VCaP (cell line): ENCODE data around the gene MACROD1.

Experiments used
- H3K27ac ChIP-seq: fragments of 450-650 bp; 2 replicates; pipeline ENCODE4 v1.5.1; 2017
- CTCF ChIP-seq: fragments of 450-650 bp; conservative IDR thresholded peaks from 2 replicates; pipeline ENCODE4 v1.5.1; 2017; ENCODE audit warnings: mild to moderate bottlenecking, moderate library complexity

MACROD1 gene, protein sequence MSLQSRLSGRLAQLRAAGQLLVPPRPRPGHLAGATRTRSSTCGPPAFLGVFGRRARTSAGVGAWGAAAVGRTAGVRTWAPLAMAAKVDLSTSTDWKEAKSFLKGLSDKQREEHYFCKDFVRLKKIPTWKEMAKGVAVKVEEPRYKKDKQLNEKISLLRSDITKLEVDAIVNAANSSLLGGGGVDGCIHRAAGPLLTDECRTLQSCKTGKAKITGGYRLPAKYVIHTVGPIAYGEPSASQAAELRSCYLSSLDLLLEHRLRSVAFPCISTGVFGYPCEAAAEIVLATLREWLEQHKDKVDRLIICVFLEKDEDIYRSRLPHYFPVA

GRCh38 chr11:64165842-64166635 lies at the start of gene MACROD1:
MACROD1 (minus strand) TSS chr11:64166113; CDS start chr11:64165994, 119 bp downstream.
- peak; percentile 45 for TF ChIP-seq CTCF
- H3K27ac ChIP-seq, result peak within 1 kb of the TSS; percentile 100

DNA sequence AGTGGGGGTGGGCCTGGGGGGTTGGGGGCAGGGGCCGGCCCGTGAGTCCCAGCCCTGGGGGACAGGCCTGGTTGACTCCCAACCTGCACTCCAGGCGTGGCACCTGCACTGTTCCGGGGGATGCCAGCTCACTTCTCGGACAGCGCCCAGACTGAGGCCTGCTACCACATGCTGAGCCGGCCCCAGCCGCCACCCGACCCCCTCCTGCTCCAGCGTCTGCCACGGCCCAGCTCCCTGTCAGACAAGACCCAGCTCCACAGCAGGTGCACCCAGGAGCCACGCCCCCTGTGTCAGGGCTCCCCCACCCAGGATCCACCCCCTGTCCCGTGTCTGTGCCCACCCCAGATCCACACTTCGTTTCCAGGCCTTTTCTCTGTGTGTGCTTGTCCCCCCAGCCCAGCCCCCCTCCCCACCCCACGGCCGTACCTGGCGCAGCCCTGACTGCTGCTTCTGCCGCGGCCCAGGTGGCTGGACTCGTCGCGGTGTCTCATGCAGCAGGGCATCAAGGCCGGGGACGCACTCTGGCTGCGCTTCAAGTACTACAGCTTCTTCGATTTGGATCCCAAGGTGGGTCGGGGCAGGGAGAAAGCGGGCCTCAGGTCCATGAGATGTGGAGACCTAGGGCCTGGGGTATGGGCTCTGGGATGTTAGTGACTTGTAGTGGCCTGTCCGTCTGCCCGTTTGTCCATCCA lies 45.4 kb upstream of the MACROD1 start:
- no peak for TF ChIP-seq CTCF
- no peak overlapping the region for H3K27ac ChIP-seq

GRCh38 chr11:64210301-64211020 lies 44.5 kb upstream of the MACROD1 start:
- no peak for TF ChIP-seq CTCF
- no peak overlapping the region for H3K27ac ChIP-seq

DNA sequence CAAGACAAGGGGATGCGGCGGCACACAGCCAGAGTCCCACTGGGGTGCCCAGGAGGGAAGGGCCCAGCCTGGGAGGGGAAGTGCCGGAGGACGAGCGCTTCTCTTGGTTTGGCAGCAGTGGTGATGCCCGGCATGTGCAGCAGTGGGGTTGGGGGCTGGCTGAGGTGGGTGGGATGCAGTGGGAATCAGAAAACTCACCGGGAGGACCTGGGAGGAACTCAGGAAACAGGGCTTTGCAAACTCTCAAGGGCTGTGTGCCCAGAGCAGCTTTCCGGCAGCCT lies 43.6 kb upstream of the MACROD1 start:
- H3K27ac ChIP-seq, result peak overlapping the region; percentile 2; the same call in 1 of the 2 replicates
- TF ChIP-seq CTCF, result no peak

DNA sequence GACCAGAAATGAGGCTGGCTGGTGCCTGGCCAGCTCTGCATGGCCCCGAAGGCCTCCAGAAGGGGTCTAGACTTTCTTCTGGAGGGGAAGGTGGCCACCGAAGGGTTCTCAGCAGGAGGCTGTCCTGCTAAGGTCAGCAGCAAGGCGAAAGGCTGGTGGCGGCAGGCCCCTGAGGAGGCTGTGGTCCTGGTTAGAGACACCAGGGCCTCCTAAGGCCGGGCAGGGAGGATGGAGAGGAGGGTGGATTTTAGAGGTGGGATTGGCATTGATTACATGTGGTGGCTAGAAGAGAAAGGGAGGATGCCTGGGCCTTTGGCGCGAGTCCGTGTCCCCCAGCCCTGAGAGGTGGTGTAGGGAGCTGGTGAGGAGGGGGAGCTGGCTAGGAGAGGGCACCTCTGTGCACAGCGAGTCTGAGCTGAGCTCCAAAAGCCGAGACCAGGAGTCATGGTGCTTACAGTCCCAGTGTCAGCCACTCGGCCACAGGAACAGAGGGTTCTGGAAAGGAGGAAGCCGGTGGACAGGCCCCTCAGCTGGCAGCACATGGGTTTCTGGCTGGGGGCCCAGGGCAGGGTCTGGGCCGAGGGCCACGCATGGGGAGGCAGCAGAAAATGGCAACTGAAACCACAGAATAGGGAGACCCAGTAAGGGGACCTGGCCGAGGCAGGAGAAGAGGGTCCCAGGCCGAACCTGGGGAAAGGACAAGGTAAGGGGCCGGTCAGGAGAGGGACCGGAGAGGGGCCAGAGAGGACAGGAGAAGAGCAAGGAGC lies 43.1 kb upstream of the MACROD1 start:
- peak overlapping the region; percentile 2 for H3K27ac ChIP-seq
- no peak for TF ChIP-seq CTCF

DNA sequence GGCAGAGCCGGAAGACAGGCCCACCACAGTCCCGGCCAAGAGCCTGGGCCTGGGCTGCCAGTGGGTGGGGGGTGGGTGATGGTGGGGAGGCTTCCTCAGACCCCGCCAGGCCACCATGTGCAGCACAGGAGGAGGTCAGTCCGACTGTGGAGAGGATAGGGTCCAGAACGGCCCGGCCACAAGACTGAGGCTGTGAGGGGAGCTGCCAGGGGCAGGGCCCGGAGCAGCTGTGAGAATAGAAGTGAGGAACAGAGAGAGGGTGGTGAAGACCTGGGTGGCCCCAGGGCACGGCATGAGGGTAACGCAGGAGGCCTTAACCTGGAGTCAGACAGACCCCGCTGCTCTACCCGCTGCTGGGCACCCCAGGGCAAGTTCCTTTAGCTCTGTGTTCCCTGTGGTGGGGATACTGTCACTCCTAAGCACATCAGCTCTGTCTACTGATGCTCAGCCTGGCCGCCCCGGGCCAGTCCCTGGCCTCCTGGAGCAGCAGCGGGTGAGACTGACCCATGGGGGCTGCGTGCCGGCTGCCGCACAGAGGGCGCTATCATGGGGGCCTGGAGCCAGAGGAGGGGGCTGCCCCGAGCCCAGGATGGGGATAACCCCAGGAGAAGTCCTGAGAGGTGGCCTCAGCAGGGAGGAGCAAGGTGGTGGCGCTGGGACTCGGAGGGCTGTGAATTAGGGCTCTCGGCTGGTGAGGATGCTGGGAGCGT lies 42.3 kb upstream of the MACROD1 start:
- peak overlapping the region; percentile 2 for H3K27ac ChIP-seq
- TF ChIP-seq CTCF, result no peak
